Urinary bladder (tissue), 4 donors: ENCODE results near the gene CCL17. TPM values are rescaled to one million over a fixed set of nuclear protein-coding genes. Genes with fewer than 3 reads are reported as not detected.
A peak's percentile ranks its signal among the peaks of the same experiment; 100 is the strongest.
"Not testable (repeated sequence)": the region's sequence is repeated elsewhere in the genome, so short reads cannot be mapped to it uniquely, and the experiment has no call there.

Experiments used
- DNase-seq: peaks from one replicate; pipeline ENCODE4 v3.0.0-alpha.2; 2015; ENCODE audit errors: extremely low spot score
- H3K27ac ChIP-seq: one replicate; pipeline ENCODE4 v1.5.1; 2013; ENCODE audit warnings: low read depth, mild to moderate bottlenecking, moderate library complexity
- H3K36me3 ChIP-seq: one replicate; pipeline ENCODE4 v1.6.1; 2013; ENCODE audit warnings: mild to moderate bottlenecking, moderate library complexity; ENCODE audit not compliant: insufficient read depth
- H3K4me1 ChIP-seq: one replicate; pipeline ENCODE4 v1.6.1; 2013; ENCODE audit warnings: mild to moderate bottlenecking, moderate library complexity; ENCODE audit not compliant: insufficient read depth
- H3K4me3 ChIP-seq: one replicate; pipeline ENCODE4 v1.5.1; 2013; ENCODE audit warnings: low read depth, low read length
- WGBS: extraction: QIAGEN DNeasy Blood & Tissue Kit; methylation state at CpG from one replicate; pipeline ENCODE4 v1.1.7; 2013; 5-methylcytosine and 5-hydroxymethylcytosine counted together
- polyA plus RNA-seq: library from polyadenylated mRNA; stranded (reverse); fragments of 200-250 nt; gene quantifications from one replicate; pipeline ENCODE4 v1.2.3, GENCODE V29; 2013
- total RNA-seq: library from RNA; depleted of rRNA; stranded (reverse); fragments of >200 nt; gene quantifications from one replicate; pipeline ENCODE4 v1.2.3, GENCODE V29; 2014
- donor health status: healthy with polysubstance abuse.
- donor health status: healthy.

The CCL17 gene
- total and polyA plus RNA-seq, 2 donors: not detected

DNA sequence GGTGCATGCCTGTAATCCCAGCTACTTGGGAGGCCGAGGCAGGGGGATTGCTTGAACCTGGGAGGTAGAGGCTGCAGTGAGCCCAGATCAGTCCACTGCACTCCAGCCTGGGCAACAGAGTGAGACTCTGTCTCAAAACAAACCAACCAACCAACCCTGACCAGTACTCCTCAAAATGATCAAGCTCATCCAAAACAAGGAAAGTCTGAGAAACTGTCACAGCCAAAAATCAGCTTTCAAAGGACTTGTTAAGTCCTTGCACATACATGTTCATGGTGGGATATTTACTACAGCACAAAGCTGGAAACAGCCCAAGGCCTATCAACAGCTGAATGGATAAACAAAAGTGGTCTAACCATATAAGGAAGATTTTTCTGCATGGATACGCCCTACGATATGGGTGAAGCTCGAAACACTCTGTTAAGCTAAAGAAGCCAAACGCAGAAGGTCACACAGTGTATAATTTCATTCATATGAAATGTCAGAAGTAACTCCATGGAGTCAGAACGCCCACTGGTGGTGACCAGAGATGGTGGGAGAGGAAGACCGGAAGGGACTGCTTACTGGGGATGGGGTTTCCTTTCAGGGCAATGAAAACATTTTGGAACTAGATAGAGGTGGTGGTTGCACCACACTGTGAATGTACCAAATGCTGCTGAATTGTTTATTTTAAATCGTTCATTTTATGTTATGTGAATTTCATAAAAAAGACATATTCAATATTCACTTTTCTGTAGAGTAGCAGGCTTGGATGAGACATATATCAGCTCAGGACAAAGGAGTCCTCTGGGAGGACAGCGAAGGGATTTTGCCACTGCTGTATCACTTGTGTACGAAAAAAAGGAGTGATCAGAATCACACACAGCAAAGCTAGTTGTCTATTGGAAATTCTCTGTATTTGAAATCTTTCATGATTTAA lies 17.7 kb downstream of the CCL17 start:
- Histone ChIP-seq H3K4me1 (no peaks in the 10 kb centered on the region), H3K27ac (no peak overlapping the region), H3K4me3 (no peak overlapping the region), H3K36me3 (no peaks in the 10 kb centered on the region)
- DNase-seq: peak; percentile 41
- WGBS: 30% methylated on average over 10 of the region's 10 CpGs

DNA sequence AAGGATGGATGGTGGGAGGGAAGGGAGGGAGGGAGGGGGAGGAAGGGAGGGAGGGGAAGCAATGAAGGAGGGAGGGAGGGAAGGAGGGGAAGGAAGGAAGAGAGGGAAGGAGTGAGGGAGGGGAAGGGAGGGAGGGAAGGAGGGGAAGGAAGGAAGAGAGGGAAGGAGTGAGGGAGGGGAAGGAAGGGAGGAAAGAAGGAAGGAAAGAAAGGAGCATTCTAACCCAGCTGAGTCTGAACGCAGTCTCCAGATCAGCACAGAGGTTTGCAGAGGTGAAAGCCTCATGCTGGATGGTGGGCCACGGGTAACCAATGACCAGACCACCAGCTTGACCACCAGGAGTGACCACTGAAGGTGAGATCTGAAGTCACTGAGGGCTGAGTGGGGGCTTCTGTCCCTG lies 18.6 kb downstream of the CCL17 start:
- WGBS: 89% methylated on average over 2 of the region's 2 CpGs
- no peak overlapping the region for H3K4me3 ChIP-seq
- H3K27ac ChIP-seq: no peak overlapping the region
- H3K4me1 ChIP-seq: no peaks in the 10 kb centered on the region
- no peaks in the 10 kb centered on the region for H3K36me3 ChIP-seq
- DNase-seq: no peak

DNA sequence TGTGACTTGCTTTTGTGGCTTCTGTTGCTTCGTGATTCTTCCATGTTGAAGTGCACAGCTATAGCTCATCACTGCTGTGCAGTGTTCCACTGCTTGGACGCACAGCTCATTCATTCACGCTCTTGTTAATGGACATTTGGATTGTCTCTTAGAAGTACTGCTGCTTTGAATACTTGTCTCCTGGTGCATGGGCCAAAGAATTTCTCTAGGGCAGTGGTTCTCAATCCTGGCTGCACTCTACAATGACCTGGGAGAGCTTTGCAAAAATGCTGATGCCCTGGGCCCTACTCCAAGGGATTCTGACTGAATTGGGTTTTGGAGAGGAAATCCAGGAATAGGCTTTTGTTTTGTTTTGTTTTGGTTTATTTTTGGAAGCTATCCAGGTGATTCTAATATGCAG lies 20.0 kb downstream of the CCL17 start:
- no peak overlapping the region for H3K27ac ChIP-seq
- no peak overlapping the region for H3K4me3 ChIP-seq
- H3K36me3 ChIP-seq: no peaks in the 10 kb centered on the region
- H3K4me1 ChIP-seq: no peaks in the 10 kb centered on the region
- WGBS: 55% methylated on average over 3 of the region's 3 CpGs
- DNase-seq: no peak

DNA sequence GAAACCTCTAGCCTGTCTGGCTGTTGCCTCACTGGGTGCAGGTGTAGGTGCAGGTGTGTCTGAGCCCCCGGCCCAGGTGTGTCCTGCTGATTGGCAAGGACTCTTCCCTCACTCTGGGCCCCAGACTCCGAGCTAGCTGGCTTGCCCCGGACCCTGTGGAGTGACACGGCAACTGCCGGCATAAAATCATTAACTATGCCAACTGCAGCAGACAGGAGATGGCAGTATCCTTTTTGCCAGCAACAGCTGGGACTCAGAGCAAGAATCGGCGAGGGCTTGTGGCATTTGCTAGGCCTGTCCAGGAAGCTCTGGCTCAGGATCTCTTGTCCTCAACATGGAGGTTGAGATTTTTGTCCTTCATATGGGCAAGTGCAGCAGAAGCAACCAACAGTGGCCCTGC lies 21.8 kb downstream of the CCL17 start:
- DNase-seq: no peak
- Histone ChIP-seq H3K27ac (no peak overlapping the region), H3K4me1 (no peaks in the 10 kb centered on the region), H3K4me3 (no peak overlapping the region), H3K36me3 (no peaks in the 10 kb centered on the region)
- WGBS: 88% methylated on average over 7 of the region's 7 CpGs

DNA sequence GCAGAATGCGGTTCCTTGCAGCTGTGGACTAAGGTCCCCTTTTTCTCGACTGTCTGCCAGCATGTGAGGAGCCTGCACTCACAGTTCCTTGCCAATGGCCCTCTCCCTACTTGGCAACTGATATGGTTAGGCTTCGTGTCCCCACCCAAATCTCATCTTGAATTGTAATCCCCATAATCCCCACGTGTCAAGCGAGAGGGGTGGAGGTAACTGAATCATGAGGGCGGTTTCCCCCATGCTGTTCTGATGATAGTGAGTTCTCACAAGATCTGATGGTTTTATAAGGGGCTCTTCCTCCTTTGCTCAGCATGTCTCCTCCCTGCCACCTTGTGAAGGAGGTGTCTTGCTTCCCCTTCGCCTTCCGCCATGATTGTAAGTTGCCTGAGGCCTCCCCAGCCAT lies 22.7 kb downstream of the CCL17 start:
- H3K4me1 ChIP-seq: no peaks in the 10 kb centered on the region
- peaks cover 3% of the 10 kb centered on the region for H3K36me3 ChIP-seq
- DNase-seq: no peak
- no peak overlapping the region for H3K27ac ChIP-seq
- H3K4me3 ChIP-seq: no peak overlapping the region
- WGBS: 64% methylated on average over 8 of the region's 8 CpGs

DNA sequence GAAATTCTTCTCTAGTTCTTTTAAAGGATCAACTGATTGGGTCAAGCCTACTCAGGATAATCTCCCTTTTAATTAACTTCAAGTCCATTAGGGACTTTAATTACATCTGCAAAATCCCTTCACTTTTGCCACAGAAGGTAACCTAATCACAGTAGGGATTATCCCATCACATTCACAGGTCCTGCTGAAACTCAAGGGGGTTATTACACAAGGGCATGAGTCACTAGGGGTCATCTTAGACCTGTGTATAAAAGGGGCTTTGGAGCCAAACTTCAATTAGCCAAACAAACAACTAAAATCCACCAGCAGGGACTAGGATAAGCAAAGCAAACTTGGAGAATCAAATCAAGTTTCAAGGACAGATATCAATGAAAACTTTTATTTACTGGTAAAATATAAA lies 23.3 kb downstream of the CCL17 start:
- Histone ChIP-seq H3K4me1 (no peaks in the 10 kb centered on the region), H3K4me3 (no peak overlapping the region), H3K27ac (no peak overlapping the region), H3K36me3 (peaks cover 4% of the 10 kb centered on the region)
- DNase-seq: no peak

DNA sequence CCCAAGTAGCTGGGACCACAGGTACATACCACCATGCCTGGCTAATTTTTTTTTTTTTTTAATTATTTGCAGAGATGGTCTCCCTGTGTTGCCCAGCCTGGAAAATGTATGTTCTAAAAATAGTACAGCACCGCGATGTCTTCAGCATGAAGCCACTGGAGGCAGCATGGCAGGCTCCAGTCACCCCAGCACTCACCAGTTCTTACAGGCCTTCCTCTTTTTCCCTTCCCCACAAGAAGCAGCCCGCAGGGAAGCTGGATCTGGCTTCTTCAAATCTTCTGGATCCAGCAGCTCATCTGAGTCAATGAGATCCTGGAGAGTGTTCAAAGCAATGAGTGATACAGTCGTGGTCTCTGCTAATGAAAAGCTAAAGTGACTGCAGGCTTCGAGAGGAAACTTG lies 26.4 kb downstream of the CCL17 start:
- Histone ChIP-seq H3K4me3 (no peak overlapping the region), H3K36me3 (peaks cover 6% of the 10 kb centered on the region), H3K27ac (no peak overlapping the region), H3K4me1 (no peaks in the 10 kb centered on the region)
- WGBS: 83% methylated on average over 5 of the region's 5 CpGs
- DNase-seq: no peak

DNA sequence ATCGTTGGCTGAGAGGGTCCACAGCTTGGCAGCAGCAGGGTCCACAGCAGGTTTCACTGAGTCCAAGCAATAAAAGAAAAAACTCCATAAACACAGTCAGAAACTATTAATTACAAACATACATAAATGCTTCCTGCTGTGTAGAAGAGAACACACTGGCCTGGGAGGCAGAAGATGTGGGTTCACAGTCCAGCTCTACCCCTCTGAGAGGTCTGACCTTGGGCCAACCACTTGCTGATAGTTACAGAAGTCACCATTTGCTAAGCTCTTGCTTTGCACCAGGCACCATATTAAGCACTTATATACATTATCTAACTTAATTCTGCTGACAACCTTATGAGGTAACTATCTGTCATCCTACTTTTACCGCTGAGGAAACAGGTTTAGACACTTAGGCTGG lies 27.9 kb downstream of the CCL17 start:
- Histone ChIP-seq H3K36me3 (peaks cover 6% of the 10 kb centered on the region), H3K4me3 (no peak overlapping the region), H3K4me1 (no peaks in the 10 kb centered on the region), H3K27ac (no peak overlapping the region)
- 95% methylated on average over 2 of the region's 2 CpGs for WGBS
- DNase-seq: no peak

DNA sequence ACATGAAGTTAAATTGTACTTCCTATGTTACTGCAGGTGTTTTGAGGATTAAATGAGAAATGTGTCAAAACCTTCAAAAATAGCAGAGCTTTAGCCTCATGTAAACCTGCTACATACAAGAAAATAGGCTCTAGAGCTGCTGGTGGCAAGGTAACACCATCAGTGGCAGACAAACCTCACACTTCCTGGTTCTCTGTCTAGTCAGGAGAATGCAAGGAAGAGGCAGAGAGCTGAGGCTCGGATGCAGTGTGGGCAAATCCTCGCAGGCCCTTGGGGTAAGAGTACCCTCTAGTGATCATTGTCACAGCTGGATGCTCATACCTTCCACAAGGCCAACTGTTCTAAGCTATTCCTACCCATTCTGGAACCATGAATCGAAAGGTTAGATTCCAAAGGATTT lies 28.4 kb downstream of the CCL17 start:
- Histone ChIP-seq H3K36me3 (peaks cover 6% of the 10 kb centered on the region), H3K4me1 (no peaks in the 10 kb centered on the region), H3K27ac (no peak overlapping the region), H3K4me3 (no peak overlapping the region)
- no peak for DNase-seq
- WGBS: 89% methylated on average over 3 of the region's 3 CpGs

DNA sequence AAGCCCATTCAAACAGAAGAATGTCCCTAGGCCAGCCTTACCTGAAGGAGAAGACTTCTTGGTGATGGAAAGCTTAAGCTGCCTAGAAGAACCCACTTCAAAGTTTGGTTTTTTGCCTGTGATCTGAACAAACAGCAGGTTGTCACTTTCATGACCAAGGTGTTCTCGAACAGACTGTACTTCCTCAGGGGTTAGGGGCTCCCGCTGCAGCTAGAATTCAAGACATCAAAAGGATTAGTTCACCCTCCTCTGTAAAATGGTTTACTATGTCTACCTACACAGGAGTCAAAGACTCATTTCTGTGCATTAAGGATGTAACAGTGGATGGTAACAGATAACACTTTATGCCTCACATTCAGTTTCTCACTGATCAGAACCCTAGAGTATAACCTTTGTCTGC lies 29.4 kb downstream of the CCL17 start:
- H3K4me1 ChIP-seq: no peaks in the 10 kb centered on the region
- H3K4me3 ChIP-seq: no peak overlapping the region
- peaks cover 6% of the 10 kb centered on the region for H3K36me3 ChIP-seq
- H3K27ac ChIP-seq: no peak overlapping the region
- DNase-seq: no peak
- WGBS: 95% methylated on average over 2 of the region's 2 CpGs

DNA sequence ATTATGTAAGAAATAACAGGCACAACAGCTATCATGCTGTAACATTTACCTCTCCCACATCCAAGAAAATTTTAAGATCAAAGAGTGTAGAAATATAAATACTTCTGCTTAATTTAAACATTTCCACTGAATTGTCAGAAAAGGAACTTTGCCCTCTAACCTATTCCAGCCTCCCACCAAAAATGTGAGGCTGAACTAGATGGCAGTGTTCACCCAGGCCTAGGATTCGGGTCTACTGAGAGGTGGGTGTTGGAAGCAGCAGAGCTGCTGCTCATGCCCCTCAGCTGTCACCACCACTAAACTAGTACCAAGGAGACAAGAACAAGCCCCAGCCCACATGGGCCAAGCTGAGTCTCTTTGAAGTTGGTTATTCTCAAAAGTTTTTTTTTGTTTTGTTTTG lies 31.3 kb downstream of the CCL17 start:
- peaks cover 6% of the 10 kb centered on the region for H3K36me3 ChIP-seq
- 93% methylated on average over 1 of the region's 1 CpG for WGBS

DNA sequence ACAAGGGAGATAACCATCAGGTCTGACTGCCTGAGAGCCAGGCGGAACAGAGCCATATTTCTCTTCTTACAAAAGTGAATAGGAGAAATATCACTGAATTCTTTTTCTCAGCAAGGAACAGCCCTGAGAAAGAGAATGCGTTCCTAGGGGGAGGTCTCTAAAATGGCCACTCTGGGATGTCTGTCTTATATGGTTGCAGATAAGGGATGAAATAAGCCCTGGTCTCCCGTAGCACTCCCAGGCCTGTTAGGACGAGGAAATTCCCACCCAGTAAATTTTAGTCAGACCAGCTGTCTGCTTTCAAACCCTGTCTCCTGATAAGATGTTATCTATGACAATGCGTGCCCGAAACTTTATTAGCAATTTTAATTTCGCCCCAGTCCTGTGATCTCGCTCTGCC lies 35.4 kb downstream of the CCL17 start:
- 94% methylated on average over 8 of the region's 8 CpGs for WGBS
- not testable (repeated sequence) for H3K4me1 ChIP-seq, H3K4me3 ChIP-seq, DNase-seq, H3K27ac ChIP-seq, H3K36me3 ChIP-seq

More for the DNA sequence above, 31.3 kb downstream of the CCL17 start:
- H3K27ac ChIP-seq: no peak overlapping the region
- no peak for DNase-seq
- no peak overlapping the region for H3K4me3 ChIP-seq
- no peaks in the 10 kb centered on the region for H3K4me1 ChIP-seq

DNA sequence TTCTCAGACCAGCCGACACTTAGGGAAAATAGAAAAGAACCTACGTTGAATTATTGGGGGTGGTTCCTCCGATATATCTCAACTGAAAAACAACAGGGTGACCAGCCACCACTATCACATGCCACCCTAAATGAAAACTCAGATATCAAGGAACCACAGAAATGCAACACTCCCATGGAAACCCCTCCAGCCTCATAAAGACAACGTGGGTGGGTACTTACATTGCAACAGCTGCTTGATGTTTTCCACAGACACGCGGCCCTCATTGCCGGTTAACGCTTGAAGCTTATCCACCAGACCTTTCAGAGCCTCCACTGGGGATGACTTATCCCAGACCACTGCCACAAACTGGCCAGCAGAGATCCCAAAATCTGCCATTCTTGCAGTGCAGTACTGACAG lies 36.0 kb downstream of the CCL17 start:
- not testable (repeated sequence) for DNase-seq, H3K27ac ChIP-seq, H3K4me3 ChIP-seq, H3K4me1 ChIP-seq, H3K36me3 ChIP-seq
- WGBS: 95% methylated on average over 8 of the region's 8 CpGs

DNA sequence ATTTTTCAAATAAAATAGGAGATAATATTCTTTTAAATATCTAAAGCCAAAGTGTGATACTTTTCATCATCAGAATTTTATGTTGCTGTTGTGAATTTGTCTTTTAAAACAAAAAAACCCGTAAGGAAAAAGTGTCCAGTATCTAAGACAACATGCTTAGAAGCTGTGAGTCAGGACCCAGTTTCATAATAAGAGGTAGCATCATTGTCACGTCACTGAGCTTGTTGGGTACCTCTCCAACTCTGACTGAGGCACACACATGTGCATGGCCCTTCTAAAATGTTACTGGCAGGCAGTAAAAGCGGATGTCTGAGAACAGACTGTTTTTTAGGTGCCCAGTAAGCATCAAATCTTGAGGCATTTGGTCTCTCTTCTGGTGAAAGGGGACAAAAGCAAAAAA lies 40.1 kb downstream of the CCL17 start:
- no peak for DNase-seq
- whole genome bisulfite sequencing: 82% methylated on average over 3 of the region's 3 CpGs
- peaks cover 2% of the 10 kb centered on the region for H3K4me1 ChIP-seq
- H3K36me3 ChIP-seq: no peaks in the 10 kb centered on the region
- no peak overlapping the region for H3K27ac ChIP-seq
- H3K4me3 ChIP-seq: no peak overlapping the region
